ENCODE data around the gene RASGRF2.
A peak's percentile ranks its signal among the peaks of the same experiment; 100 is the strongest.

The RASGRF2 gene

DNA sequence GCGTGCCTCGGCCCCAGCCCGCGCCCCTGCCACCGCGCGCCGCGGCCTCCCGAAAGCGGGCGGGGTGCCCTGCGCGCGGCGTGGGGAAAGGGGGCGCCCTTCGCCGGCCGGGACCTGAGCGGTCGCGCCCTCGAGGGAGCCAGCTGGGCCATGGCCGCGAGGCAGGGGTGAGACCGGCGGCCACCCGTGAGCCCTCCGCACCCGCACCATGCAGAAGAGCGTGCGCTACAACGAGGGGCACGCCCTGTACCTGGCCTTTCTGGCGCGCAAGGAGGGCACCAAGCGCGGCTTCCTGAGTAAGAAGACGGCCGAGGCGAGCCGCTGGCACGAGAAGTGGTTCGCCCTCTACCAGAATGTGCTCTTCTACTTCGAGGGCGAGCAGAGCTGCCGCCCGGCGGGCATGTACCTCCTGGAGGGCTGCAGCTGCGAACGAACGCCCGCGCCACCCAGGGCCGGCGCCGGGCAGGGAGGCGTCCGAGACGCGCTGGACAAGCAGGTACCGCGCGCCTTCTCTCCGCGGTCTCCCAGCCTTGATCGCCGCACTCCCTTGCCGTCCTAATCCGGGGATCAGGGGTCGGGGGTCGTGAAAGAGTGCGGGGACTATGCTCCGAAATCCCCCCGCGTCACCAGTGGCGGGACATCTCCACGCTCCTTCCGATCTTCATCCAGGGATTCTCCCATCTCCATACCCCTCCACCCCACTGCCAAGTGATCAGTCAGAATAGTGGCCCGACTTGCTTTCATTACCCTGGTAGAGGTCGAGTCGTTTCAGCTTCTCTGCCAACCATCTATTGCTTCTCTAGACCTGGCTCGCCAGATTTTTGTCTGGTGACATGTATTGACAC lies 590 bp downstream of the RASGRF2 start:
- Mint-ChIP-seq H3K27me3 (no peaks in the 10 kb centered on the region), H3K9me3 (ENCODE audit: low read depth) (no peaks in the 10 kb centered on the region), H3K4me1 (ENCODE audit: low read depth) (peaks cover 69% of the 10 kb centered on the region), H3K4me3 (peak overlapping the region; percentile 99), H3K27ac (peak overlapping the region; percentile 98), H3K36me3 (no peaks in the 10 kb centered on the region)

DNA sequence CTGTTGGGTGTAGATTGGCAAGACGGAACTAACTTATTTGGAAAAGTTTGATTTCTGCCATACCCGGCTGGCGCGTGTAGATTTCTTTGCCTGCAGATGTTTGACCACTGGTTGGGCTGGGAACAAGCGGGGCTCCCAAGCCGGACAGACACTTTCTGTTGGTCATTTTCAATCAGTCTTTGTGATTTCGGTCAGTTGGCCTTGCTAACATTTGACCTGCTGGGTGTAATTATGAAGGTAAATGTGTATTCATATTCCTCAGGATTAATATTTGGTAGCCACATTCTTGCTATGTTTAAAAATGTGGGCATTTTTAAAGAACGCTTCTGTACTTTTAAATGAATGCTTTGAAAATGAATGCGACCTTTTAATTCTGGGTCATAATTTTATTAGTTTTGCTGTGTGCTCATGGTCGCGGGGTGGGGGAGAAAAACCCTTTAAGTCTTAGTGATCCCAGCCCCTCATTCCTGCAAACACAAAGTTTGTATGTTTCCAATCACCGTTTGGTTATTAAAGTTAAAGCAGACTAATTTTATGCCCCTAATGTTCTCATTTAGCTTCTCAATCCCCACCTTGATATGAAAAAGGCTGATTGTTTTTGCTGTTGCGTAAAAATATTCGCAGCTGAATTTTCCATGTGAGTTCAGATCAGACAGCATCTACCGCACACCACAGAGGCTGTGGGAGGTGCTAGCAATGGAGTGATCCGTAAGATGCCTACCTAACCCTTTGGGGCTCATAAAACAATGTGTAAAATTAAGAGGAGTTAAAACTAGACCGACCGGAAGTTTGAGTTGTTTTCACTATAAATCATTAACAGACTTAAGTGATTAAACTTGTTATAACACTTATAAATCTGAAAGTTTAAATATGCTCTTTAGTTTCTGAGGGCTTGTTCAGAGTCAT lies 1.5 kb downstream of the RASGRF2 start:
- H3K27me3 Mint-ChIP-seq = no peaks in the 10 kb centered on the region

DNA sequence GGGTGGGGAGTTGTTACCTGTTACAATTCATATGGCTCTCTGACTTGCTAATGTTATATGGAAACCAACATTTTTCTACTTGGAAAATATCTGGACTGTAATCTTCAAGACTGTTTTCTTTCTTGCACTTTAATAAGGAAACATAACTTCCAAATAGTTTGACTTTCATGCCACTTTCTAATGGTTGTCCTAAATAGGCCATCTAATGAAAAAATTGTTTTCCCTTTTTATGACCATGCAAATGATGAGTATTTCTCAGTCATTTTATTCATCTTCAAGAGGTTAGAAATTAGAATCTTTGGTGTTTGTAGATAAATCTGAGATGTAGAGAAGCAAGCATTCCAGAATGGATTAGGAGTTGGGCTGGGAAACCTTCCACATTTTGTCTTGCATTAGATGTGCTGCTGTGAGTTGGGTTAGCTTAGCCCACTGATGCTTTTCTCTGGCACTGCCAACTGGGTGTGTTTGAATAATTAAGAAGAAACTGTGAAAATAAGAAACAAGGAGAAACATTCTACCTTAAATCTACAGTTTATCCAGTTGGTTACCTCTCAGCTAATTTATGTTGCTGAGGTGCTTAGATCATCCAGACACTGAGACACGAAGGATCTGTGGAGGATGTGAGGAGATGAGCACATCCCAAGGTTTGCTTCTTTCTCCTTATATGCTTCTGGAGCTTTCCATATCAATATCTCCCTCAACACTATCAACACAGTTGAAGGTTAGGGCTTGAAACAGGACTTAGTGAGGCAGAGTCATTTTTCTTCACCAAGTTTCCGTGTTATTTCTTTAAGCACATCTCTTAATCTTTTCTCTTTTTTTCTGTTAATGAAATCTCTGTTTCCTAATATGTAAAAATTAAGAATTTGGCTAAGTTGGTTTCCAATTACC lies 2.7 kb downstream of the RASGRF2 start:
- Mint-ChIP-seq H3K9me3 (ENCODE audit: low read depth) (no peaks in the 10 kb centered on the region), H3K27me3 (no peaks in the 10 kb centered on the region), H3K4me1 (ENCODE audit: low read depth) (peaks cover 76% of the 10 kb centered on the region), H3K27ac (peak overlapping the region; percentile 36), H3K4me3 (peak overlapping the region; percentile 78), H3K36me3 (no peaks in the 10 kb centered on the region)

More for the DNA sequence above, 1.5 kb downstream of the RASGRF2 start:
- H3K4me1 Mint-ChIP-seq (ENCODE audit: low read depth) = peaks cover 74% of the 10 kb centered on the region
- peak overlapping the region; percentile 98 for H3K27ac Mint-ChIP-seq
- no peaks in the 10 kb centered on the region for H3K36me3 Mint-ChIP-seq
- peak overlapping the region; percentile 99 for H3K4me3 Mint-ChIP-seq
- no peaks in the 10 kb centered on the region for H3K9me3 Mint-ChIP-seq (ENCODE audit: low read depth)

DNA sequence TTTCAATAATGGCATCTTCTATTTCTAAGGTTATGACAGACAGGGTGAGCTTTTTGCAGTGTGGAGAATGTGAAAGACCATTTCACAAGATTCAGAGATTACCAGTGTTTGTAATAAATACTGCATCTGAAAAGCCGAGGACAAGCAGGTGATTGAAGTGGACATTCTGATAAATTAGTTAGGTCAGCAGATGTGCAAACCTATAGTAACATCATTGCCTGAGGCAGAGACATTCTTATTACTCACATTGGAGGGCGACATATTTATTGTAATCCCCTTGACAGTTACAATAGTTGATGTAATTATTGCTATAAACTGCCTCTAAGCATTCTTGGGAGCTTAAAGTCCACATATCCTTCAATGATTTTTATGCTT lies 3.3 kb downstream of the RASGRF2 start:
- Mint-ChIP-seq H3K27me3 (no peaks in the 10 kb centered on the region), H3K36me3 (peaks cover 2% of the 10 kb centered on the region), H3K4me1 (ENCODE audit: low read depth) (peaks cover 75% of the 10 kb centered on the region), H3K9me3 (ENCODE audit: low read depth) (no peaks in the 10 kb centered on the region), H3K4me3 (peak overlapping the region; percentile 78), H3K27ac (peak overlapping the region; percentile 36)

DNA sequence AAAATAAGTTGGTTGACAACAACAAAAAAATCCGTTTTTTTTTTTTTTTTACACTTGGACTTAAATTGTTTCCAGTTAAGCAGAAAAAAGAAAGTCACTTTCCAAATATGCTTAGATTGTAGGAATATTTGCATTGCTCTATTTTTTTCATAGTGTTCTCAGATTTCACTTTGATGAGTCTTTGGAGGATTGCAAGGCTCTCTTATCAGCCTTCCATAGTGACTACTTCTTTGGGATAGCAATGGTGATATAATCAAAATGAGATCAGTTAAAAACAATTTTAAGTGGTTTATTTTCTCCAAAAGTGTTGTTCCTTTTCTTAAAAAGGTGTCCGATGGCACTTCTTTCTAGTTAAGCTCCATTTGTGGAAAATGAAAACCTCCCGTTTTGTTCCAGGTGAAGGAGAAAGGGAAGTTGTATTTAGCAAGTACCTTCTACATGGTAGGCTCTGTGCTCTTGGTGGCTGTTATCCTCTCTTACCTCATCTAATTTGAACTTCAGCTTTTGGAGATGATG lies 3.9 kb downstream of the RASGRF2 start:
- peak overlapping the region; percentile 18 for H3K27ac Mint-ChIP-seq
- peaks cover 71% of the 10 kb centered on the region for H3K4me1 Mint-ChIP-seq (ENCODE audit: low read depth)
- H3K27me3 Mint-ChIP-seq = no peaks in the 10 kb centered on the region
- peak overlapping the region; percentile 60 for H3K4me3 Mint-ChIP-seq
- no peaks in the 10 kb centered on the region for H3K9me3 Mint-ChIP-seq (ENCODE audit: low read depth)
- peaks cover 2% of the 10 kb centered on the region for H3K36me3 Mint-ChIP-seq

DNA sequence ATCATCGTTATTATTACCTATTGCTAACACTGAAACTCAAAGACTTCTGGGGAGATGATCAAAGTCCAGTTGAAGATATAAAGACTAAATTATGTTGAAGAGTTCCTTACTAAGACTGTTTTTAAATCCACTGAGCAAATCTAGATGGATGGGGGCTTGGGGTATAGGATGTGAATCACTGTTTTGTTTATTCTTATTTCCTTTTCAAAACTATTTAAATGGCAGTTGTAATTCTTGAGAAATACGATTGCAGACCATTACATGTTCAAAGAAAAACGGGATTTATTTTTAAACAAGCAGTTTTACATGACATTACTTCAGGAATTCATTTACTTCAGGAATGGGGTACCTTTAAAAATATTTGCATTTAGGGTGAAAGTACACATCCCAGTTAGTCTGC lies 4.3 kb downstream of the RASGRF2 start:
- H3K4me3 Mint-ChIP-seq = peak overlapping the region; percentile 60
- peaks cover 66% of the 10 kb centered on the region for H3K4me1 Mint-ChIP-seq (ENCODE audit: low read depth)
- H3K27ac Mint-ChIP-seq = peak overlapping the region; percentile 36
- peaks cover 2% of the 10 kb centered on the region for H3K36me3 Mint-ChIP-seq
- H3K27me3 Mint-ChIP-seq = no peaks in the 10 kb centered on the region
- no peaks in the 10 kb centered on the region for H3K9me3 Mint-ChIP-seq (ENCODE audit: low read depth)

DNA sequence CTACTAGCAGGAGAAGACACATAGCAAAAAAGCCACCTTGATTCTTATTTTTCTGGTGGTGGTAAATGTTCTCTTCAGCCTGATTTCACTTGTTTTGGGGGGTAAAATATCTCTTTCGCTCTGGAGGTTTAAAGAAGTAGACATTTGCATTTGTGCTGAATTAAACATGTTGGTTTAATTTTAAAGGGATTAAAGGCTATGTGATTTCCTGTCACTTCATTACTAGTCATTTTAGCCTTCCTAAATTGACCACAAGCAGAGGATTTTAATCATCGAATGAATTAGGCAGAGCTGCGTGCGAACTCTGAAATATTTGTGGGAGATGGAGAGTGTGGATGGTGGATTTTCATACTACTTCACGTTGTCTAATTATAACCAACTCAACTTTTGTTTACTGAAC lies 4.8 kb downstream of the RASGRF2 start:
- peak overlapping the region; percentile 36 for H3K27ac Mint-ChIP-seq
- H3K4me1 Mint-ChIP-seq (ENCODE audit: low read depth) = peaks cover 64% of the 10 kb centered on the region
- no peaks in the 10 kb centered on the region for H3K27me3 Mint-ChIP-seq
- H3K9me3 Mint-ChIP-seq (ENCODE audit: low read depth) = no peaks in the 10 kb centered on the region
- peak overlapping the region; percentile 62 for H3K4me3 Mint-ChIP-seq
- peaks cover 2% of the 10 kb centered on the region for H3K36me3 Mint-ChIP-seq

DNA sequence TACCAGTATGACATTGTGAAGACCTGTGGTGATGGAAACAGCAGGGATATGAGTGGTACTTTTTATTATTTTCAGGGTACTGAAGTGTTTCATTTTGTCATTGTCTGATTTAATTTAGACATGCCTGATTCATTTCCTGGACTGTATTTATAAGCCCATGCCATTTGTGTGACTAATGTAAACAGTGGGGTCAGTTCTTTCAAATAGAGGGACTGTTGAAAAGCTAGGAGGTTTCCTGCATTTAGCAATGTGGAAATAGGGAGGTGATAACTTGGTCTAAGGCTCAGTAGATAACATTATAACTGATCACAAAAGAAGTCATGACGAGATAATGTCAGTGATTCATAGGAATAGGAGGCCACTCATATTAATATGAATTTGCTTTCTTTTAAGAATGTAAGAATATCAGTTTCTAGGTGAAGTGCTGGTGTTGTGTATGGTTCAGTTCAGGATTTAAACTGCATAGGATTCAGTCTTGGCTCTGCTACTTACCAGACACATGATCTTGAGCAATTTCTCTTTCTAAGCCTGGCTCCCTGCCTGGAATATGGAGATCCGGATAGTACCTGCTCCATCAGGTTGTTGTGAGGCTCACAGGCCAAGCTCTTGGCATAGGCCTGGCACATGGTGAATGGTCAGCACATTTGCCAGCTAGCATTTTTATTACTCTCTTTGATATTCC lies 7.5 kb downstream of the RASGRF2 start:
- Mint-ChIP-seq H3K4me1 (ENCODE audit: low read depth) (peaks cover 70% of the 10 kb centered on the region), H3K4me3 (peak overlapping the region; percentile 0), H3K9me3 (ENCODE audit: low read depth) (no peaks in the 10 kb centered on the region), H3K27ac (peak overlapping the region; percentile 78), H3K27me3 (no peaks in the 10 kb centered on the region), H3K36me3 (peaks cover 5% of the 10 kb centered on the region)

DNA sequence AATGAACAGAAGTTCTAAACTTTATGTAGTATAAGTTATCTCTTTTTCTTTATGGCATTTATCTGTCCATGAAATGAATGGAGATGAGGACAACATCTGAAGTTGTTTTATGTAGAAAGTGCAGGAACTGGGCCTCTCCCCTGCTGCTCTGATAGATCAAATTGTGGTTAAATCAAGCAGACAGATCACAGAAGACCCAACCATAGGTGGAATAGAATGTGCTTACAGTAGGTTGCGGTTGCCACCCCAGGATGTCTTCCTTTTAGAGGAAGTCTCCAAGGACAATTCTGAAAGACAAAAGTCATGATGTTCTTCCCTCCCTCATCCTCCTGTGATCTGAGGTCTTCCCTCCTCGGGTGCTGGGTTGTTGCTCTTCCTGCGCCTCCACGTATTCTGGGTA lies 12.9 kb downstream of the RASGRF2 start:
- H3K27ac Mint-ChIP-seq = peak overlapping the region; percentile 70
- H3K4me3 Mint-ChIP-seq = peak overlapping the region; percentile 54
- H3K27me3 Mint-ChIP-seq = no peaks in the 10 kb centered on the region
- no peaks in the 10 kb centered on the region for H3K9me3 Mint-ChIP-seq (ENCODE audit: low read depth)
- H3K4me1 Mint-ChIP-seq (ENCODE audit: low read depth) = peaks cover 73% of the 10 kb centered on the region
- peaks cover 8% of the 10 kb centered on the region for H3K36me3 Mint-ChIP-seq

DNA sequence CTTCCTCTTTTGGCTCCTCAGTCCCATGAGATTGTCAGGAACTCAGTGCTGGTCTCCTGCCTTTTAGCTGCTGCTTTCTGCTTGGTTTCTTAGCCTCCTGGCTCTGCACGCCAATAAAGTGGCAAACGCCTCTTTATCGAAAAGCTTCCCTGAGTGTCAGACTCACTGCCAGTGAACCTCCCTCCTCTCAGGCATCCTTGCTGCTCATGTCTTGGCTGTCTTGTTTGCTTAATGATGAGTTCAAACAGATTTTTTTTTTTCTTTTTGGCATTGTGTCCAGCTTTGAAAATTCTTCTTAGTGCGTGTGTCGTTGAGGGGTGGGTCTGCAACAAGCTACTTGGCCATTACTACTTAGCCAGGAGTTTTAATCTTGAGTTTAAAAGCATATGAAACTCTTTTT lies 14.9 kb downstream of the RASGRF2 start:
- Mint-ChIP-seq H3K9me3 (ENCODE audit: low read depth) (no peaks in the 10 kb centered on the region), H3K4me1 (ENCODE audit: low read depth) (peaks cover 80% of the 10 kb centered on the region), H3K36me3 (peaks cover 5% of the 10 kb centered on the region), H3K27ac (peak overlapping the region; percentile 41), H3K4me3 (no peak overlapping the region), H3K27me3 (no peaks in the 10 kb centered on the region)

DNA sequence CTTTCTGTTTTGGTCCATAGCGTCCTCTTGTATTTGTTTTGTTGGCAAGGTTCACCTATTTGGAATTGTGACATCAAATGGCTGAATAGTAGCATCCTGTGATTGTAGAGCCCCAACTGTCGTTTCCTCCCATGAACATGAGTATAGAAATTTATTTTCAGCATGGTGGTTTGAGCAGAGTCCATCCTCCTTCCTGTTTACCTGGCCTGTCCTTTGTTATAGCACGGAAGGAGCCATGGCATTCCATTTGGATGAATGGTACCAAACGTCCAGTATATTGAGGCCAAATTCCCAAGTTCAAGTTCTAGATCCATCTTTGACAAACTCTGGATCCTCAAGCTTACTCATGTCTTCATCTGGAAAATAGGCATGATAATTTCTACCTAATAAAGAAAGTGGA lies 16.8 kb downstream of the RASGRF2 start:
- Mint-ChIP-seq H3K36me3 (peaks cover 3% of the 10 kb centered on the region), H3K27ac (no peak overlapping the region), H3K4me3 (no peak overlapping the region), H3K27me3 (no peaks in the 10 kb centered on the region), H3K4me1 (ENCODE audit: low read depth) (peaks cover 80% of the 10 kb centered on the region), H3K9me3 (ENCODE audit: low read depth) (no peaks in the 10 kb centered on the region)

DNA sequence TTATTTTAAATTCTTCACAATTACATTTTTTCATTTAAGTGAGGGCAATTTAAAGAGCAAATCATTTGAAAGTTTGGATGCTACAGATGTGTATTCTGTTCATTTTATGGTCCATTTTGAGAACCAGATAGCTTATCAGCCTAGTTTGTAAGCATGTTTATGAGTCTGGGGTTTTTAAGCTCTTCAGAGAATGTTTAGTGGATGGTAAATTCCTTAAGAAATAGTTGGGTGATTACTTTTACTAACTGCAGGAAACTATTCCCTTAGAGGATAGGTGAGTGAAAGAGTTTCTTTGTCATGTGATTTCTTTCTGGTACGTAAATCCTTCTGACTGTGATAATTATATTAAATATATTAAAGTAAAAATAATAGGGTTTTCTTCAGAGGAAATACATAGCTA lies 17.6 kb downstream of the RASGRF2 start:
- Mint-ChIP-seq H3K27me3 (no peaks in the 10 kb centered on the region), H3K4me1 (ENCODE audit: low read depth) (peaks cover 78% of the 10 kb centered on the region), H3K9me3 (ENCODE audit: low read depth) (peaks cover 3% of the 10 kb centered on the region), H3K4me3 (no peak overlapping the region), H3K27ac (no peak overlapping the region), H3K36me3 (peaks cover 5% of the 10 kb centered on the region)

DNA sequence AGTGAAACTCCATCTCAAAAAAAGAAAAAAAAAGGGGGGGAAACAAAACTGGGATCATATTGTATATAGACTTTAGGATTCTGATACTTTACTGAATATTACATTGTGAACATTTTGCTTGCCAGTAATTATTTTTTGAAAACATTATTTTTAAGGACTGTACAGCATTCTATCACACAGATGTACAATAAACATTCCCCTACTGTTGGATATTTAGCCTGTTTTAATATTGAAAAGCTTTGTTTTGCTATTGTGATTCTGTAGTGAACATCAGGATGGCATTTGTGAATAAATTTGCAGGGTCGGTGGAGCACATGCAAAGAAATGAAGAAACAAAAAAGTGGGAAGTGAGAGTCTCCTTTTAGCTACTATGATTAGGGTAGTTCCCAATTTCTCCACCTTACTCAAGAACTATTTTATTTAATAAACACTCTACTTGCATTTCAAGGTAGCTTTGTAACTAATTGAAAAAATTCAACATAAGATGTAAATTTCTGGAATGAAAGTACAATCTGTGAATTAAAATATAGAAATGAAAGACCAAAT lies 18.7 kb downstream of the RASGRF2 start:
- no peak overlapping the region for H3K4me3 Mint-ChIP-seq
- H3K27me3 Mint-ChIP-seq = no peaks in the 10 kb centered on the region
- H3K4me1 Mint-ChIP-seq (ENCODE audit: low read depth) = peaks cover 72% of the 10 kb centered on the region
- peaks cover 3% of the 10 kb centered on the region for H3K9me3 Mint-ChIP-seq (ENCODE audit: low read depth)
- peak overlapping the region; percentile 54 for H3K27ac Mint-ChIP-seq
- H3K36me3 Mint-ChIP-seq = peaks cover 7% of the 10 kb centered on the region

DNA sequence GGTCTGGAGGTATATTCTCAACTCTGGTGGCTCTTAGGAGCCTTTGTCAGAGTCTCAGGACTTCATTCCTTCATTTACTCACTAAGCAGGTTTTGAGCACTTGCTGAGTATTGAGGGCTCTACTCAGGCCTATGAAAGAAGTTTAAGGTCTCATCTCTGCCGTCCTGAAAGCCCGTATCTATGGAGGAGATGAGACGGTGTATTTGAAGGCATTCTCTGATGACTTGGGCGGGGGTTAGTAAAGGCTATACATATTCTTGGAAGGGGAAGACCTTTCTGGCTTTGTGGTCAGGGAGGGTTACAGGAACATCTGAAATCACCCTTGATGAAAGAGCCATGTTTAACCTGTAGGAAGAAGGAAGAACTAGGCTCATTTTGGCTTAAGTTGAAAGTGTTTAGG lies 21.9 kb downstream of the RASGRF2 start:
- Mint-ChIP-seq H3K27me3 (no peaks in the 10 kb centered on the region), H3K4me3 (no peak overlapping the region), H3K36me3 (peaks cover 4% of the 10 kb centered on the region), H3K4me1 (ENCODE audit: low read depth) (peaks cover 65% of the 10 kb centered on the region), H3K27ac (peak overlapping the region; percentile 52), H3K9me3 (ENCODE audit: low read depth) (peaks cover 3% of the 10 kb centered on the region)
